HepG2 (cell line): ENCODE measurements around the gene DNAJC28. TPM values are rescaled to one million over a fixed set of nuclear protein-coding genes. Genes with fewer than 3 reads are reported as not detected.
A peak's percentile ranks its signal among the peaks of the same experiment; 100 is the strongest.

Source experiments
- ELF3 ChIP-seq: IDR thresholded peaks from 2 replicates; pipeline ENCODE4 v1.6.1; 2016; ENCODE audit warnings: missing genetic modification reagents, missing compliant biosample characterization
- NCOA1 ChIP-seq: sonication (generic); formaldehyde crosslinking; IDR thresholded peaks from 2 replicates; pipeline ENCODE4 v1.9.0; 2021; ENCODE audit warnings: missing genetic modification reagents
- NFKB2 ChIP-seq: sonication (generic); formaldehyde crosslinking; IDR thresholded peaks from 2 replicates; pipeline ENCODE4 v1.4.0; 2020; ENCODE audit warnings: missing genetic modification reagents, borderline replicate concordance
- PAX8 ChIP-seq: sonication (generic); formaldehyde crosslinking; IDR thresholded peaks from 2 replicates; pipeline ENCODE4 v1.8.0; 2022; ENCODE audit warnings: mild to moderate bottlenecking, missing genetic modification reagents, borderline replicate concordance
- SAP130 ChIP-seq: IDR thresholded peaks from 2 replicates; pipeline ENCODE4 v1.6.1; 2016; ENCODE audit warnings: low read depth
- SNAPC2 ChIP-seq: sonication (generic); formaldehyde crosslinking; IDR thresholded peaks from 2 replicates; pipeline ENCODE4 v1.8.1; 2022; ENCODE audit warnings: mild to moderate bottlenecking, missing genetic modification reagents
- SP4 ChIP-seq: sonication (generic); formaldehyde crosslinking; IDR thresholded peaks from 2 replicates; pipeline ENCODE4 v1.8.1; 2023; ENCODE audit warnings: mild to moderate bottlenecking, missing genetic modification reagents
- SYNCRIP ChIP-seq: fragments of 200-400 bp; formaldehyde crosslinking; IDR thresholded peaks from 2 replicates; pipeline ENCODE4 v1.6.1; 2018; ENCODE audit warnings: mild to moderate bottlenecking, low read depth, low read length; ENCODE audit not compliant: insufficient read depth
- XBP1 ChIP-seq: sonication (generic); formaldehyde crosslinking; IDR thresholded peaks from 2 replicates; pipeline ENCODE4 v1.5.0; 2020; ENCODE audit warnings: missing genetic modification reagents
- ZBTB7B ChIP-seq: sonication (generic); formaldehyde crosslinking; IDR thresholded peaks from 2 replicates; pipeline ENCODE4 v1.4.0; 2020; ENCODE audit warnings: missing genetic modification reagents
- ZNF567 ChIP-seq: sonication (generic); formaldehyde crosslinking; IDR thresholded peaks from 2 replicates; pipeline ENCODE4 v1.8.1; 2023; ENCODE audit warnings: mild to moderate bottlenecking, missing genetic modification reagents, borderline replicate concordance
- ZNF724P ChIP-seq: sonication (generic); formaldehyde crosslinking; IDR thresholded peaks from 2 replicates; pipeline ENCODE4 v1.8.0; 2022; ENCODE audit warnings: missing genetic modification reagents, borderline replicate concordance
- ZNF746 ChIP-seq: sonication (generic); formaldehyde crosslinking; IDR thresholded peaks from 2 replicates; pipeline ENCODE4 v1.8.0; 2022; ENCODE audit warnings: mild to moderate bottlenecking, missing genetic modification reagents
- ZNF747 ChIP-seq: sonication (generic); formaldehyde crosslinking; IDR thresholded peaks from 2 replicates; pipeline ENCODE4 v1.8.1; 2023; ENCODE audit warnings: missing genetic modification reagents, mild to moderate bottlenecking, borderline replicate concordance
- polyA plus RNA-seq, 8 experiments: library from polyadenylated mRNA; depleted of rRNA in 3 of 8; stranded (reverse) in 7 of 8; unstranded in 1 of 8; fragments of >200 nt; fragmentation: Illumina TruSeq in 4 of 8; extraction: Trizol in 4 of 8; gene quantifications; 2 replicates each; pipeline versions ENCODE4 v1.2.1 to v1.2.3, GENCODE V29; 2011 to 2016; ENCODE audit warnings: low read depth in 4 of 8, missing spikeins in 1 of 8, mixed read lengths in 1 of 8; ENCODE audit not compliant: insufficient read depth in 1 of 8
- total RNA-seq, 5 experiments: library from RNA; depleted of rRNA; stranded (reverse); fragments of >200 nt; fragmentation: Illumina TruSeq; extraction: Trizol; gene quantifications; 2 replicates each; pipeline ENCODE4 v1.2.3, GENCODE V29; 2016; ENCODE audit warnings: low read depth in 1 of 5
- TF ChIP-seq, protein P1 (sequence below): sonication (generic); formaldehyde crosslinking; IDR thresholded peaks from 2 replicates; pipeline ENCODE4; 2020; ENCODE audit warnings: missing genetic modification reagents, mild to moderate bottlenecking, borderline replicate concordance
- TF ChIP-seq, protein P2 (sequence below): sonication (generic); formaldehyde crosslinking; IDR thresholded peaks from 2 replicates; pipeline ENCODE4 v1.4.0; 2020; ENCODE audit warnings: missing genetic modification reagents
- TF ChIP-seq, protein P3 (sequence below): sonication (generic); formaldehyde crosslinking; IDR thresholded peaks from 2 replicates; pipeline ENCODE4 v1.5.1; 2020; ENCODE audit warnings: missing genetic modification reagents, mild to moderate bottlenecking, borderline replicate concordance
- TF ChIP-seq, protein P4 (sequence below): sonication (generic); formaldehyde crosslinking; IDR thresholded peaks from 2 replicates; pipeline ENCODE4 v1.9.0; 2022; ENCODE audit warnings: missing genetic modification reagents, mild to moderate bottlenecking, borderline replicate concordance

The DNAJC28 gene
- total and polyA plus RNA-seq, 2 of the 13 experiments (the other 11 are each of a cell fraction or from before 2014, with no cell fraction given) = 1.5 to 3.3 TPM

DNA sequence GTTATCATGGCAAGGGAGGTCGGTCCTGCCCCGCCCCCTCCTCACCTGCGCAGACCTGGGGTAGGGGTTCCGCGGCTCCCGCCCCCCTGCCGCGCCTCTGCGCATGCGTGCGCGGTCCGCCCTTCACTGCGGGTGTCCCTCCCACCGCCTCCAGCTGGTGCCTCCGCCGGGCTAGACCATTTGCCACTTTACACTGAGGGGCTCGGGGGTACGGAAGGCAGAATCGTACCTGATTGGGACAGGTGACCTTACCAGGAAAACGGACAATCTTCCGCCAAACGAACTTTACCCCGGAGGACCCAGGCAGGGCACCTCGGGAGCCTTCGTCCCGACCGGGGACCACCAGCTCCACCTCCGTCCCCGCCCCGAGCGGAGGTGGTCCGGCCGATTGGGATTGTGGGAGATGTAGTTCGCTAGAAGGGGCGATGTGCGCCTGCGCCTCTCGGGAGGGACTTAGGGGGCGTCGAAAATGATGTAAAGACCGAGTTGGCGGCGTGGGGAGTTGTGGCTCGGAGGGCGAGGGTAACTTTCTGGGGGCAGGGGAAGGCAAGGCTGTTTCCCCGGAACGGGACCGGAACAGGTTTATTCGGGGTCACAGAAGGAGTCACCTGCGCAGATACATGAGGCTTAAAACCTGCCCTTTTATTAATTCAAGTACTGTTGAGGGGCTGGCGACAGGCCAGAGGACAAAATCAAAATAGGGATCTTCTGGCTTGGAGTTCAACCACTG lies at the start of gene DNAJC28 (continued):
- TF ChIP-seq ZNF567 (0 out of 2 replicates have a peak, but pooled peaks have one; percentile 32), SNAPC2 (CRISPR knock-in tag) (no peak; the same call in 1 of the 2 replicates), ZNF746 (peak; percentile 61; the same call in 1 of the 2 replicates), ZNF724P (CRISPR knock-in tag) (no peak), ZNF747 (CRISPR knock-in tag) (peak; percentile 39; the same call in 1 of the 2 replicates), PAX8 (CRISPR knock-in tag) (peak; percentile 88; the same call in 1 of the 2 replicates), SAP130 (CRISPR knock-in tag) (peak; percentile 85), NCOA1 (CRISPR knock-in tag) (no peak), ELF3 (CRISPR knock-in tag) (peak; percentile 44; the same call in 1 of the 2 replicates), NFKB2 (CRISPR knock-in tag) (peak; percentile 79; the same call in 1 of the 2 replicates), XBP1 (CRISPR knock-in tag) (no peak), SYNCRIP (no peak), ZBTB7B (CRISPR knock-in tag) (peak; percentile 92), SP4 (CRISPR knock-in tag) (peak; percentile 73; the same call in 1 of the 2 replicates)
- TF ChIP-seq, protein P1, sequence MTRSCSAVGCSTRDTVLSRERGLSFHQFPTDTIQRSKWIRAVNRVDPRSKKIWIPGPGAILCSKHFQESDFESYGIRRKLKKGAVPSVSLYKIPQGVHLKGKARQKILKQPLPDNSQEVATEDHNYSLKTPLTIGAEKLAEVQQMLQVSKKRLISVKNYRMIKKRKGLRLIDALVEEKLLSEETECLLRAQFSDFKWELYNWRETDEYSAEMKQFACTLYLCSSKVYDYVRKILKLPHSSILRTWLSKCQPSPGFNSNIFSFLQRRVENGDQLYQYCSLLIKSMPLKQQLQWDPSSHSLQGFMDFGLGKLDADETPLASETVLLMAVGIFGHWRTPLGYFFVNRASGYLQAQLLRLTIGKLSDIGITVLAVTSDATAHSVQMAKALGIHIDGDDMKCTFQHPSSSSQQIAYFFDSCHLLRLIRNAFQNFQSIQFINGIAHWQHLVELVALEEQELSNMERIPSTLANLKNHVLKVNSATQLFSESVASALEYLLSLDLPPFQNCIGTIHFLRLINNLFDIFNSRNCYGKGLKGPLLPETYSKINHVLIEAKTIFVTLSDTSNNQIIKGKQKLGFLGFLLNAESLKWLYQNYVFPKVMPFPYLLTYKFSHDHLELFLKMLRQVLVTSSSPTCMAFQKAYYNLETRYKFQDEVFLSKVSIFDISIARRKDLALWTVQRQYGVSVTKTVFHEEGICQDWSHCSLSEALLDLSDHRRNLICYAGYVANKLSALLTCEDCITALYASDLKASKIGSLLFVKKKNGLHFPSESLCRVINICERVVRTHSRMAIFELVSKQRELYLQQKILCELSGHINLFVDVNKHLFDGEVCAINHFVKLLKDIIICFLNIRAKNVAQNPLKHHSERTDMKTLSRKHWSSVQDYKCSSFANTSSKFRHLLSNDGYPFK (CRISPR knock-in tag) = peak; percentile 77; the same call in 1 of the 2 replicates
- TF ChIP-seq, protein P2, sequence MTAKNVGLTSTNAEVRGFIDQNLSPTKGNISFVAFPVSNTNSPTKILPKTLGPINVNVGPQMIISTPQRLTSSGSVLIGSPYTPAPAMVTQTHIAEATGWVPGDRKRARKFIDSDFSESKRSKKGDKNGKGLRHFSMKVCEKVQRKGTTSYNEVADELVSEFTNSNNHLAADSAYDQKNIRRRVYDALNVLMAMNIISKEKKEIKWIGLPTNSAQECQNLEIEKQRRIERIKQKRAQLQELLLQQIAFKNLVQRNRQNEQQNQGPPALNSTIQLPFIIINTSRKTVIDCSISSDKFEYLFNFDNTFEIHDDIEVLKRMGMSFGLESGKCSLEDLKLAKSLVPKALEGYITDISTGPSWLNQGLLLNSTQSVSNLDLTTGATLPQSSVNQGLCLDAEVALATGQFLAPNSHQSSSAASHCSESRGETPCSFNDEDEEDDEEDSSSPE (CRISPR knock-in tag) = peak; percentile 57; the same call in 1 of the 2 replicates
- TF ChIP-seq, protein P3, sequence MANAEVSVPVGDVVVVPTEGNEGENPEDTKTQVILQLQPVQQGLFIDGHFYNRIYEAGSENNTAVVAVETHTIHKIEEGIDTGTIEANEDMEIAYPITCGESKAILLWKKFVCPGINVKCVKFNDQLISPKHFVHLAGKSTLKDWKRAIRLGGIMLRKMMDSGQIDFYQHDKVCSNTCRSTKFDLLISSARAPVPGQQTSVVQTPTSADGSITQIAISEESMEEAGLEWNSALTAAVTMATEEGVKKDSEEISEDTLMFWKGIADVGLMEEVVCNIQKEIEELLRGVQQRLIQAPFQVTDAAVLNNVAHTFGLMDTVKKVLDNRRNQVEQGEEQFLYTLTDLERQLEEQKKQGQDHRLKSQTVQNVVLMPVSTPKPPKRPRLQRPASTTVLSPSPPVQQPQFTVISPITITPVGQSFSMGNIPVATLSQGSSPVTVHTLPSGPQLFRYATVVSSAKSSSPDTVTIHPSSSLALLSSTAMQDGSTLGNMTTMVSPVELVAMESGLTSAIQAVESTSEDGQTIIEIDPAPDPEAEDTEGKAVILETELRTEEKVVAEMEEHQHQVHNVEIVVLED (CRISPR knock-in tag) = peak; percentile 67
- TF ChIP-seq, protein P4, sequence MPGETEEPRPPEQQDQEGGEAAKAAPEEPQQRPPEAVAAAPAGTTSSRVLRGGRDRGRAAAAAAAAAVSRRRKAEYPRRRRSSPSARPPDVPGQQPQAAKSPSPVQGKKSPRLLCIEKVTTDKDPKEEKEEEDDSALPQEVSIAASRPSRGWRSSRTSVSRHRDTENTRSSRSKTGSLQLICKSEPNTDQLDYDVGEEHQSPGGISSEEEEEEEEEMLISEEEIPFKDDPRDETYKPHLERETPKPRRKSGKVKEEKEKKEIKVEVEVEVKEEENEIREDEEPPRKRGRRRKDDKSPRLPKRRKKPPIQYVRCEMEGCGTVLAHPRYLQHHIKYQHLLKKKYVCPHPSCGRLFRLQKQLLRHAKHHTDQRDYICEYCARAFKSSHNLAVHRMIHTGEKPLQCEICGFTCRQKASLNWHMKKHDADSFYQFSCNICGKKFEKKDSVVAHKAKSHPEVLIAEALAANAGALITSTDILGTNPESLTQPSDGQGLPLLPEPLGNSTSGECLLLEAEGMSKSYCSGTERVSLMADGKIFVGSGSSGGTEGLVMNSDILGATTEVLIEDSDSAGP (CRISPR knock-in tag) = peak; percentile 49; the same call in 1 of the 2 replicates
